Measurements from ENCODE around the gene LRCH1.
A peak's percentile ranks its signal among the peaks of the same experiment; 100 is the strongest.

Gene LRCH1

GRCh38 chr13:46554951-46555350, 2.0 kb downstream of the LRCH1 start:
- ChIA-PET POLR2A (interaction anchor here (0.6 kb wide), 1 partner anchor 87 kb away, joined by 3 read pairs; no protein-coding TSS in a partner anchor), CTCF (interaction anchor here (0.7 to 1.4 kb wide), 10 partner anchors 9 to 173 kb away, joined by 3 to 7 read pairs (median 3); no protein-coding TSS in a partner anchor)
- TF ChIP-seq CTCF (IDR thresholded peaks at IDR 0.05; ENCODE audit: insufficient read depth, low read length, missing control alignments) = no peak
- no peak for DNase-seq (ENCODE audit: low read depth, low spot score)
- H3K4me3 ChIP-seq (ENCODE audit: low read depth, low read length) = peak overlapping the region; percentile 89

- H3K4me3 ChIP-seq (ENCODE audit: low read depth, low read length) = no peak overlapping the region
- no peak for TF ChIP-seq CTCF (IDR thresholded peaks at IDR 0.05; ENCODE audit: insufficient read depth, low read length, missing control alignments)
- ChIA-PET POLR2A (no interaction called here), CTCF (interaction anchor here (0.7 to 1.4 kb wide), 10 partner anchors 8 to 172 kb away, joined by 3 to 7 read pairs (median 3); no protein-coding TSS in a partner anchor)
- no peak for DNase-seq (ENCODE audit: low read depth, low spot score)
Measured at GRCh38 chr13:46555722-46556417, 2.9 kb downstream of the LRCH1 start.

- no peak for DNase-seq (ENCODE audit: low read depth, low spot score)
- H3K4me3 ChIP-seq (ENCODE audit: low read depth, low read length) = no peak overlapping the region
- TF ChIP-seq CTCF (IDR thresholded peaks at IDR 0.05; ENCODE audit: insufficient read depth, low read length, missing control alignments) = no peak
- ChIA-PET CTCF (interaction anchor here (1.3 to 1.4 kb wide), 2 partner anchors 19 to 64 kb away, joined by 4 to 7 read pairs; no protein-coding TSS in a partner anchor), POLR2A (no interaction called here)
Measured at GRCh38 chr13:46556418-46556779, 3.4 kb downstream of the LRCH1 start.

GRCh38 chr13:46559272-46559805, 6.4 kb downstream of the LRCH1 start:
- TF ChIP-seq CTCF (IDR thresholded peaks at IDR 0.05; ENCODE audit: insufficient read depth, low read length, missing control alignments) = no peak
- ChIA-PET CTCF (interaction anchor here (1.5 to 2.2 kb wide), 2 partner anchors 8 to 162 kb away, joined by 5 to 13 read pairs; no protein-coding TSS in a partner anchor), POLR2A (no interaction called here)
- no peak overlapping the region for H3K4me3 ChIP-seq (ENCODE audit: low read depth, low read length)
- no peak for DNase-seq (ENCODE audit: low read depth, low spot score)

- ChIA-PET CTCF (interaction anchor here (0.8 to 2.2 kb wide), 3 partner anchors 8 to 160 kb away, joined by 3 to 13 read pairs (median 4); no protein-coding TSS in a partner anchor), POLR2A (no interaction called here)
- no peak overlapping the region for H3K4me3 ChIP-seq (ENCODE audit: low read depth, low read length)
- DNase-seq (ENCODE audit: low read depth, low spot score) = no peak
- TF ChIP-seq CTCF (IDR thresholded peaks at IDR 0.05; ENCODE audit: insufficient read depth, low read length, missing control alignments) = no peak
Measured at GRCh38 chr13:46560778-46561177, 7.8 kb downstream of the LRCH1 start.

- H3K4me3 ChIP-seq (ENCODE audit: low read depth, low read length) = no peak overlapping the region
- DNase-seq (ENCODE audit: low read depth, low spot score) = no peak
- ChIA-PET POLR2A (interaction anchor here (0.6 kb wide), 1 partner anchor 48 kb away, joined by 4 read pairs; no protein-coding TSS in a partner anchor), CTCF (interaction anchor here (2.2 kb wide), 1 partner anchor 10 kb away, joined by 13 read pairs; no protein-coding TSS in a partner anchor)
- TF ChIP-seq CTCF (IDR thresholded peaks at IDR 0.05; ENCODE audit: insufficient read depth, low read length, missing control alignments) = no peak
Measured at GRCh38 chr13:46561286-46561685, 8.3 kb downstream of the LRCH1 start.

All from AG04449 (cell line).